HS-27A (cell line): Measurements from ENCODE around the gene EPN2.

ENCODE experiments used
- DNase-seq: peaks from one replicate; pipeline ENCODE4 v3.0.0-alpha.2; 2012; ENCODE audit warnings: low read depth, missing footprints

The EPN2 gene

DNA sequence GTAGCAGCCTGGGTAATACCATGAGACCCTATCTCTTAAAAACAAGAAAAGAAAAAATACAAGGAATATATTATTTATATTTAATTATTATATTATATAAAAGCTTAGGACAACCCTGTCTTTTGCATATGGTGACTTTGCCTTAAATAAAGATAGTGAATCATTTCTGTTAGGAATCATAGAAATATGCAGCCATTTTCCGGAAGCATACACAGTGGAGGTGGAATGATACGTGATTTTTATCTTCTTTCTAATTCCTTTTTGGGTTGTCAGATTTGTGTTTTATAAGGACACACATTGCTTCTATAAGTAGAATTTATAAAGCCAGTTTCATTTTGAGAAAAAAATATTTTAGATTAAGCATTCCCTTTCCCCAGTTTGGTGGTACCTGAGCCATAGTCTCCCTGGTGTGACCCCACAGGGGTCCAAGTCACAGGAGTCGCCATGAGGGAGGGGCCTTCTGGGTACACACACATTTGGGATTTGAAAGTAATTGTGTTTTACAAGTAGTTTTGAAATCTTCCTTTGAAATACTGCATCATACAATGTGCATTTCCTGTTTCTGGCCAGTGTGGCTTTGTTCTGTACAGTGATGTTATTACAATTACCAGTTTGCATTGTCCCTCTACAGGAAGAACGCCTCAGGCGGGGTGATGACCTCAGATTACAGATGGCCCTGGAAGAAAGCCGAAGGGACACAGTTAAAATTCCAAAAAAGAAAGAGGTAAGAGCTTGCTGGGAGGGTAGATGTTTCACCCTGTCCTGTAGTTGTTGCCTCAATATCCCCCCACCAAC lies 74.5 kb downstream of the EPN2 start:
- no peak for DNase-seq

- DNase-seq = no peak
These were observed 75.2 kb downstream of the EPN2 start for GRCh38 chr17:19312406-19312805.

DNA sequence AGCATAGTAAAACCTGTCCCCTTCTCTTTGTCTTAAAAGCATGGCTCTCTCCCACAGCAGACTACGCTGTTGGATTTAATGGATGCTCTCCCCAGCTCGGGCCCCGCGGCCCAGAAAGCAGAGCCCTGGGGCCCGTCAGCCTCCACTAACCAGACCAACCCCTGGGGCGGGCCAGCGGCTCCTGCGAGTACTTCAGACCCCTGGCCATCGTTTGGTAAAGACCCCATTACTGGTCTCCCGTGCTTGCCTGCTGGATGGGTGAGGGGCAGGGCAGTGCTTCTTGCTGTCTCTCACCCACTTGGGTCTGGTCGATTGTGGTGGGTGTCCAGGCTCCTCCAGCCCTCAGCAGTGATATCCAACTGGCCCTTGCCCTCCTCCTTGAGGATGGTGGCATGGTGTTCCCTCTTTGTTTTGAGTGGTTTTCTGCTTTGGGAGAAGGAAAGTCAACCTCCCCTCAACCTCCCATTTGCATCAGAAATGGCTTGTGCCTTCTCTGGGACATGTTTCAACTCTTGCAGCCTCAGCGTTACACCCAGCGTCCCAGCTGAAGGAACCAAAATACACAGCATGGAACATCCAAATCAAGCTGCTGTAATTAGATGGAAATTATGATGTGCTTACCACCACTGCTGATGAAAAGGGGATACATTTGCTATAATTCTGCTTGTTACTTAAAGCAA lies 76.0 kb downstream of the EPN2 start:
- no peak for DNase-seq

DNA sequence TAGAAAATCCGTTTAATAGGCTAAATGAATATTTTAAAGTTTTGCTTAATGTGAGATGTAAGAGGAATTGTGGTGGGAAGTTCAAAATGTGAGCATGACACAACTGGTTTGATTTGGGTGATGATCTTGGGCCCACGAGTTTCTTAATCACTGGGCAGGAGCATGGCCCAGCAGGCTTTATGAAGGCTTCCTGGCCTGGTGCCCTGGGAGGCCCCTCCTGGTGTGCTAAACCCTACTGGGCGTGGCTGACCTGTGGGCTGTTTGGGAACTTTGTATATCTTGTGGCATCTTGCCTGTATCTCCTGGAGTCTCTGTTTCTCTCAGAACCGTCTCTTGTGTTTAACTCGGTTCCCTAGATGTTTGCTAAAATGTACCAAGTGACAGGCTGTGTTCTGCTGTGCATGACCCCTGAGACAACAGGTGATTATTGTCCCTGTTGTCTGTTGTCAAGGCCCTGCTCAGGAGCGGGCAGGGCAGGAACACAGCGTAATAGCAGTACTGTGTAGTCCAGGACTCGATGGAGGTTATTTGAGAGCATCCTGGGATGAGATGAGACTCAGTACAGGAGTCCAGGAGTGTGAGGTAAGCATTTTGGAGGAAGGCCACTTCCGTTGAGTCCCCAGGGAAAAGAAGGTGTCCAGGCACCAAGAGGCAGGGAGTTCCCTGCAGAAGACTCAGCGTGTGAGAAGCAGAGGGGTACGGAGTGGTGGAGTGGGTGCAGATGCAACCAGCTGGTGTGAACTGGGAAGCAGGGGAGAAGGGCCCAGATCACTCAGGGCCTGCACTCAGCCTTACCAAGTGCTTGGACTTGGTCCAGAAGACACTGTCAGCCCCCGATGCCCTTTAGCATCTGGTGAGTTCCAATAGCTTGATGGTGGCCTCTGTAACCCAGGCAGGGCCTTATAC lies 76.8 kb downstream of the EPN2 start:
- no peak for DNase-seq

DNA sequence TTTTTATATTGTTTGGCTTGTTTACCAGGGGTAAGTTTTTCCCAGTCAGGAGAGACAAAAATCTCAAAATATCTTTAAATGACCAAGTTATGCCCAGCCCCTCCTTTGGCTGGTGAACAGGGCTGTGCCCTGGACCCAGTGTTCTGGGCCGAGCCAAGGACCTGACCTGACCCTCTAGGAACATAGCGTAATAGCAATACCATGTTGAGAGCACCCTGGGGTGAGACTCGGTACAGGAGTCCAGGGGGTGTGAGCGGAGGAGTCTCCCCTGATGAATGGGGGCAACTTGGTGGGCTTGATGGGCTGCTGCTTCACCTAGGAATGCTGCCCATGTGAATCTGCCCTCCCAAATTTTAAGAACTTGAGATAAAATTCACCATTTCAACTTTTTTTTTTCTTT lies 77.9 kb downstream of the EPN2 start:
- no peak for DNase-seq

DNA sequence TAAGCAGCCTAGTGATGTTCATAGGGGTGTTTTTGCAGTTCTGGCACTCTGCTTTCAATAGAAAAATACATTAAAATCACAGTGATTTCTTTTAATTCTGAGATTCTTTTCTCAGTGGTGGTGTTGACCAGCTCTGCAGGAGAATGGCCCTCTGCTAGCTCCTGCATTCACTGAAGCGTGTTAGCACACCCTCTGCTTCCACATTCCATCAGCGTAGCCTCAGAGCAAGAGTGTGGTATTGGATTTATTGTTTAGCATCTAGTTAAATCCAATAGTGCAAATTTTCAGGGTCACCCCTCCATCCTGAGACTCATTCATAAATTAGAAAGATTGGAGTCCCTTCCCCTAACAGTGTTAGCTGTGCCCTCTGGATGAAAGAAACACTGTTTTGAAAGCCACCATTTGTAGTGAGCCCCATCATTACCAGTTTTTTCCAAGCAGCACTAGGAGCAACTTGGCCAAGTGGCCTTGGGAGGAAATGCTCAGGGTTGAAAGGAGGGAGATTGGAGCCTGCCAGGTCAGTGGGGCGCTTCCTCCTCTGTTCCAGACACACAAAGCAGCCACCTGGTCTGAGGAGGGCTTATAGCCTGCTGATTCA lies 79.7 kb downstream of the EPN2 start:
- DNase-seq = no peak

- DNase-seq = no peak
These were observed 80.4 kb downstream of the EPN2 start for GRCh38 chr17:19317359-19318095.

DNA sequence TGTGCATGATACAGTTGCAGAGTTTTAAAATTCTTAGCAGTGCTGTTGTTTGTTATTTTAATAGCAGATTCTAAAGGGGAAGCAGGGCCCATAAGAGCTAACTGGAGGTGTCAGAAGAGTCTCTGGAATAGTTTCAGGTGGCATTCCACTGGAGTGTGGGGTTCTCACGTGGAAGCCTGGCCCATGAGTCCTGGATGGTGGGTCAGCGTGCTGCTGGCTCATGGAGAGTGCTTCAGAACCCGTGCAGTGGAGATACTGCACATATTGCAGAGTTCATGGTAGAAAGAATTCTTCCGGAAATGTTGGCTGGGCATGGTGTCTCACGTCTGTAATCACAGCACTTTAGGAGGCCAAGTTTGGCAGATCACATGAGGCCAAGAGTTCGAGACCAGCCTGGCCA lies 81.4 kb downstream of the EPN2 start:
- no peak for DNase-seq

GRCh38 chr17:19319771-19320505 lies 82.8 kb downstream of the EPN2 start:
- no peak for DNase-seq

- no peak for DNase-seq
These were observed 83.7 kb downstream of the EPN2 start for GRCh38 chr17:19320876-19321275.

- no peak for DNase-seq
These were observed 84.4 kb downstream of the EPN2 start for GRCh38 chr17:19321481-19322128.

DNA sequence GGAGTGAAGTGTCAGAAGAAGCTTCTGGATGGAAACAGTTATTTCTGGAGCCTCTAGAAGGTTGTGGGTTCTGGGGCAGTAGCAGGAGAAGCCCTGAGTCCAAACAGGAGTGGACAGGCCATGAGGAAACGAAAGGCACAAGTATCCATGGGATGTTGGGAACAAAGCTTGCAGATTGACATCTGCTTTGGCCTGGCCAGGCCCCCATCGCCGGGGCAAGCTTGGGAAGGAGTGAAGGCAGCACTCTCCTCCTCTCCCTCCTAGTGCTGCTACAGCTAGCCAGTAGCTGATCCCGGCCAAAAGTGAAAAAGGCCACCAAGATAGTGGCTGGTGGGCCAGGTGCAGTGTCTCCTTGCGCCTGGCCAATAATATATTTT lies 85.0 kb downstream of the EPN2 start:
- DNase-seq = no peak

GRCh38 chr17:19322861-19323260 lies 85.7 kb downstream of the EPN2 start:
- DNase-seq = no peak

DNA sequence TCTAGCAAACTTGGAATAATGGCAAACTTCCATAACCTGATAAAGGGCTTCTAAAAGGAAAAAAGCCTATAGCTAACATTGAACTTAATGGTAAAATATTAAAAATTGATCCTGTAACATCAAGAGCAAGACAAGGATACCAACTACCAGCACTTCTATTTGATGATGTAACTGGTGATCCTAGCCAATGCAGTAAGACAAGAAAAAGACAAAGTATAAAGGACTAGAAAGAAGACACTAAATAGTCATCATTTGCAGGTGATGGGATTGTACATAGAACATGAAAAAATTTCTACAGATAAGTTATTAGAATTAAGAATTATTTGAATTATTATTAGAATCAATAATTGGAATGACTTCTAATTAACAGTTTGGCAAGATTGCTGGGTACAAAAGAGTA lies 88.4 kb downstream of the EPN2 start:
- no peak for DNase-seq

- DNase-seq = peak; percentile 100
These were observed 90.0 kb downstream of the EPN2 start for GRCh38 chr17:19327031-19327783.

DNA sequence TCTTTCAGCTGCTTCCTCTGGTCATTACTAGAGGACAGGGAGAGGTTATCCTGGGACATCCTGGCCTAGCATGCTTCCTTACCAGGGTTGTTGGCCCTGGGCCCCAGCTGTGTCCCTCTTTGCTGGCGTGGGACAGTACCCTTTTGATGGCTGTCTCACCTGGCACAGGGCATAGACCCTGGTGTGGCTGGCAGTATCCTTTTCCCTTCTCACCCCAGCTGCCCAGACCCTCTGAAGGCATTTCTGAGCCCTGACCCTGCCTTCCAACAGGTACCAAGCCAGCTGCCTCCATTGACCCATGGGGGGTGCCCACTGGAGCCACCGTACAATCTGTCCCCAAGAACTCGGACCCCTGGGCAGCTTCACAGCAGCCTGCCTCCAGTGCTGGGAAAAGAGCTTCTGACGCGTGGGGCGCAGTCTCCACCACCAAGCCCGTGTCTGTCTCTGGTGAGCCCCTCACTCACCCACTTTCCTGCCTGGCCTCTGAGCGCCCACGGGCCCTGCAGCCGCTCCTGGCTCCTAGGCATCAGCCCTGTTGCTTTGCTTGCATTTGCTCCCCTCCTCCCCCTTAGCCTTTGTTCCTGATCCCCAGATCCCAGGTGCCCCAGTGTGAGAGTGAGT lies 91.4 kb downstream of the EPN2 start:
- no peak for DNase-seq

- no peak for DNase-seq
These were observed 92.0 kb downstream of the EPN2 start for GRCh38 chr17:19329136-19329535.

DNA sequence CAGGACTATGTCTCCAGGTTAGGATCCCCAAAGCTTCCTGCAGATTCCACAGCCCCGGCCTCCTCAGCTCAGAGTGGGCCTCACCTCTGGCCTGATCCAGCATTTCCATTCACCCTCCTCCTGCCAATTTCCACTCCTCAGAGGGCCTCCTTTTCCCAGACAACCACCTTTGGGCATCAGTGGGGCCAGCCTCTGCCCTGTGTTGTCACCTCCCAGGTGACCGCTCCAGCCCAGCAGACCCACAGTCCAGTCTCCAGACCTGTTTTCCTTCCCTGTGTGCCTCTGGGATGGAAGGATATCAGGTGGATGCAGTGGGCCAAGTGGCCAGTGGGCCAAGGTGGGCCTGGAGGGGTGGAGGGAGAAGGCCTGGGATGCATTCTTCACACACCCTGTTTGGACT lies 92.7 kb downstream of the EPN2 start:
- no peak for DNase-seq

- no peak for DNase-seq
These were observed 93.1 kb downstream of the EPN2 start for GRCh38 chr17:19330271-19330670.
